ENCODE results near the gene KRT10. TPM values are rescaled to one million over a fixed set of nuclear protein-coding genes. Genes with fewer than 3 reads are reported as not detected.
"Not testable (repeated sequence)": the region's sequence is repeated elsewhere in the genome, so short reads cannot be mapped to it uniquely, and the experiment has no call there.

The KRT10 gene
- total RNA-seq, 1 experiment from 2014 or later: 8.1 TPM

GRCh38 chr17:40817103-40817682 lies 5.2 kb downstream of the KRT10 start:
- DNase-seq (ENCODE audit: low read depth, low spot score): no peak
- in situ Hi-C loops (cut with HindIII; ENCODE audit: low pct_unique_long_range_greater_than_20kb, low sequenced_read_pairs): no loop called here

DNA sequence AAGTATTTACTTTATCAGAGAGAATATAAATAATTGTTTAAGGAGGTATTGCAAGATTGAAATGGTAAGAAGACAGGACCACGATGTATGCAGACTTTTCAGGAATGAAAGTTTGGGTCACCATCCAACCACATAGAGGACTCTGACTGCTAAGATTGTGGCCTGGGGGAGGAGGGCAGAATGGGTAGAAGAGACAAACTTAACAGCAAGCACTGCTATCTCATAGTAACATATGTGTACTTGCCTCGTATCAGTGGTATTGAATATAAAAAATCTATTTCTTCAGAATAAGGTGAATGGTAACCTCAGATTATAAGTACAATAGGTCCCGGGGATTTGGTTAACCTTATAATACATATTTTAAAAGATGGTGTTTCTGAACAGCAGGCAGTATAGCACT lies 5.8 kb downstream of the KRT10 start:
- in situ Hi-C loops (cut with HindIII; ENCODE audit: low pct_unique_long_range_greater_than_20kb, low sequenced_read_pairs): no loop called here
- no peak for DNase-seq (ENCODE audit: low read depth, low spot score)

GRCh38 chr17:40815381-40815780 lies 7.0 kb downstream of the KRT10 start:
- DNase-seq (ENCODE audit: low read depth, low spot score): no peak
- in situ Hi-C loops (cut with HindIII; ENCODE audit: low pct_unique_long_range_greater_than_20kb, low sequenced_read_pairs): no loop called here

- DNase-seq (ENCODE audit: low read depth, low spot score); in situ Hi-C loops (cut with HindIII; ENCODE audit: low pct_unique_long_range_greater_than_20kb, low sequenced_read_pairs): not testable (repeated sequence)
Measured at GRCh38 chr17:40814657-40815056, 7.8 kb downstream of the KRT10 start.

- DNase-seq (ENCODE audit: low read depth, low spot score): no peak
- in situ Hi-C loops (cut with HindIII; ENCODE audit: low pct_unique_long_range_greater_than_20kb, low sequenced_read_pairs): no loop called here
Measured at GRCh38 chr17:40813804-40814203, 8.6 kb downstream of the KRT10 start.

- no peak for DNase-seq (ENCODE audit: low read depth, low spot score)
- in situ Hi-C loops (cut with HindIII; ENCODE audit: low pct_unique_long_range_greater_than_20kb, low sequenced_read_pairs): no loop called here
Measured at GRCh38 chr17:40812639-40813038, 9.8 kb downstream of the KRT10 start.

GRCh38 chr17:40810494-40810893 lies 11.9 kb downstream of the KRT10 start:
- in situ Hi-C loops (cut with HindIII; ENCODE audit: low pct_unique_long_range_greater_than_20kb, low sequenced_read_pairs): no loop called here
- no peak for DNase-seq (ENCODE audit: low read depth, low spot score)

GRCh38 chr17:40809721-40810421 lies 12.5 kb downstream of the KRT10 start:
- in situ Hi-C loops (cut with HindIII; ENCODE audit: low pct_unique_long_range_greater_than_20kb, low sequenced_read_pairs): no loop called here
- no peak for DNase-seq (ENCODE audit: low read depth, low spot score)

GRCh38 chr17:40806131-40806530 lies 16.3 kb downstream of the KRT10 start:
- no peak for DNase-seq (ENCODE audit: low read depth, low spot score)
- in situ Hi-C loops (cut with HindIII; ENCODE audit: low pct_unique_long_range_greater_than_20kb, low sequenced_read_pairs): no loop called here

DNA sequence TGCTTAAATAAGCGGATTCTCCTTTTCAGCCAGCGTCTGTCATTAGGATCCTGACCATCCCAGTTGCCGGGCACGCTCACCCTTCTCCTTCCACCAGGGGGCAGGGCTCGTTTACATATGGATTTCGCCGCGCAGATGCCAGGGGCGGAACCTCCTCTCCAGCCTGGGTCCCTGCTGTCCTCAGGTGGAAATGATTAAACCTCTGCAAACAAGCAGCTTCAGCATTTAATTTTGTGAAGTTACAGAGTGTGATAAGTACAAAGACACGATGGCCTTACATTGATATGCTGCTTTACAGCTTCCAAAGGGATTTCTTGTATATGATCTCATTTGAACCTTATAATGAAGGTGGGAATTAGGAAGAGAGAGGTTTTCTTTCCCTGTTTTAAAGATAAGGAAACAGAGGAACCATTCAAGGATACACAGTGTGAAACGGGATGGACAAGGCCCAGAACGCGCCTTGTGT lies 18.8 kb downstream of the KRT10 start:
- DNase-seq (ENCODE audit: low read depth, low spot score): peak; percentile 74
- in situ Hi-C loops (cut with HindIII; ENCODE audit: low pct_unique_long_range_greater_than_20kb, low sequenced_read_pairs): no loop called here

- in situ Hi-C loops (cut with HindIII; ENCODE audit: low pct_unique_long_range_greater_than_20kb, low sequenced_read_pairs): no loop called here
- DNase-seq (ENCODE audit: low read depth, low spot score): no peak
Measured at GRCh38 chr17:40801157-40801556, 21.3 kb downstream of the KRT10 start.

DNA sequence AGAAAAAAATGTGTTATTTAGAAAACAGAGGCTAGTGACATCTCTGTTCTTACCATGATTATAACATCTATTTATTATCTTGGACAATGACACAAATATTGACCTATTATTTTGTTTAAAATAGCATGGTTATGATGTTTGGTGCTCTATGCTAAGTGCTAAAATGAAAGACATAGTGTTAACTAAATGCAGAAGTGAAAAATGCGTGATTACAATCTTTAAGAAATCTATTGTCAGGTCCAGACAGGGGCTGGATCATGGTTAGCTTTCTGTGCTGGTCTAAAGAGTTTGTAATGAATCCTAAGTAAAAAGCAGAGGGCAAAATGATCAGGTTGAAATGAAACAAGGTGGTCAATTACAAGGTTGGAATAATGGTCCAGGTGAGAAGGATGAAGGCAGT lies 22.0 kb downstream of the KRT10 start:
- in situ Hi-C loops (cut with HindIII; ENCODE audit: low pct_unique_long_range_greater_than_20kb, low sequenced_read_pairs): no loop called here
- no peak for DNase-seq (ENCODE audit: low read depth, low spot score)

DNA sequence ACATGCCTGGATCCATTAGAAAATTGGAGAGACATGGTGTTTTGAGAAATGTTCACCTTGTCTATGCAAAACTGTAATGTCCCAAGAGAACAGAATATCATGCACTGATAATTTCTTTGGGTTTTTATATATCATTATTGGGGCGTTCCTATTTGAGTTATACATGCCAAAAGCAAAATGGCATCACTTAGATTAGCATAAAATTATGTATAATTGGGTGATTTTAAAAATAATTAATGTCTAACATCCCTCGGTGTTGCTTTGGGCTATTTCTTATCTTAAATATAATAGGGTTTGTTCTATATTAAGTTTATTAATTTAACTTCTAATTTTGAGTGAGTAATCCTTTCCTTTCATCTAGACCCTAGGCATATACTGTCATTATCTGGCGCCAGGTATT lies 22.6 kb downstream of the KRT10 start, which contains the start of gene KRT28:
Gene KRT28, minus strand, starts transcription at position 101 of the 400 bp plus-strand sequence. Its CDS starts 66 bp downstream, at position 35.
- in situ Hi-C loops (cut with HindIII; ENCODE audit: low pct_unique_long_range_greater_than_20kb, low sequenced_read_pairs): no loop called here
- DNase-seq (ENCODE audit: low read depth, low spot score): no peak

DNA sequence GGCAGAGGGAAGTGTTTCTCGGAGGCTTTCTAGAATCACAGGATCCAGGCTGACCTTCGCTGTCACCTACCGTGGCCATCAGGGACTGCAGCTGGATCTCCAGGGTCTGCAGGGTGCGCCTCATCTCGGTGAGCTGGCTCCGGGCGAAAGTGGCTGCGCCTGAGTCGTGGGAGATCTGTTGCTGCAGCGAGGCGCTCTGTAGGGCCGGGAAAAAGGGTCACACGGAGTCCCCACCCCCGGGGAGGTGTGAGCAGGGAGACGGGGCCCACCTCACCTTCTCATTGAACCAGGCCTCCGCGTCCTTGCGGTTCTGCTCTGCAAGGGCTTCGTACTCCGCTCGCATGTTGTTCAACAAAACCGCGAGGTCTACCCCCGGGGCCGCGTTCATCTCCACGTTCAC lies 25.6 kb downstream of the KRT10 start:
- in situ Hi-C loops (cut with HindIII; ENCODE audit: low pct_unique_long_range_greater_than_20kb, low sequenced_read_pairs): no loop called here
- no peak for DNase-seq (ENCODE audit: low read depth, low spot score)

DNA sequence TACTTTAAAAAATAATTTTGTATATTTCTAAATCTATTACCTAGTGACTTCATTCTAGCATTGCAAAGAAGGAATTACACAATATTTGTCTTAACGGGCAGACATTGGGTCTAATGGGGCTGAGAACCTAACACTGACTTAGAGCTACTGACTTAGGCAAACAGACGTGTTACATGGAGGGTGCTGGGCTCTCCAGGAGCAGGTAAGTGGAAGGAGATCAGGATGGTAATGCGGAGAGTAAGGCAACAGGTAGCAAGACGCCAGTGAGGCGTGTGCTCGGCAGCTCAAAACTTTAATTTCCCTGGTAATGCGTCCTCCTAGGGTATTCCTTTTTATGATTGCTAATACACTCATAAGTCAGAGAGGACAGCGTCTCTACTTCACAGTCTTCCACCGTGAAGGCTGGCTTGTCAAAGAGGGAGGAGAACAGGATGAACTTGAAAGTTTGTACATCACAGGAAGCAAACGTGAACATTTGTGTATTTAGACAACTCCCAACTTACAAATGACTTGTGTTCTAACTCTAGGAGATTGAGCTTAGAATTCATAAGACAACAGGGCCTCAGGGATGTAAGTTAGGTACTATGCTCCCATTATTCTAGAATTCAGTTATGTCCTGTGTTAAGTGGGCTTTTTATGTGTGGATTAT lies 27.3 kb downstream of the KRT10 start:
- no peak for DNase-seq (ENCODE audit: low read depth, low spot score)
- in situ Hi-C loops (cut with HindIII; ENCODE audit: low pct_unique_long_range_greater_than_20kb, low sequenced_read_pairs): no loop called here

- in situ Hi-C loops (cut with HindIII; ENCODE audit: low pct_unique_long_range_greater_than_20kb, low sequenced_read_pairs): no loop called here
Measured at GRCh38 chr17:40794466-40794865, 27.9 kb downstream of the KRT10 start.

GRCh38 chr17:40793832-40794231 lies 28.6 kb downstream of the KRT10 start:
- DNase-seq (ENCODE audit: low read depth, low spot score): no peak
- in situ Hi-C loops (cut with HindIII; ENCODE audit: low pct_unique_long_range_greater_than_20kb, low sequenced_read_pairs): no loop called here

More at GRCh38 chr17:40794466-40794865, 27.9 kb downstream of the KRT10 start:
- no peak for DNase-seq (ENCODE audit: low read depth, low spot score)

DNA sequence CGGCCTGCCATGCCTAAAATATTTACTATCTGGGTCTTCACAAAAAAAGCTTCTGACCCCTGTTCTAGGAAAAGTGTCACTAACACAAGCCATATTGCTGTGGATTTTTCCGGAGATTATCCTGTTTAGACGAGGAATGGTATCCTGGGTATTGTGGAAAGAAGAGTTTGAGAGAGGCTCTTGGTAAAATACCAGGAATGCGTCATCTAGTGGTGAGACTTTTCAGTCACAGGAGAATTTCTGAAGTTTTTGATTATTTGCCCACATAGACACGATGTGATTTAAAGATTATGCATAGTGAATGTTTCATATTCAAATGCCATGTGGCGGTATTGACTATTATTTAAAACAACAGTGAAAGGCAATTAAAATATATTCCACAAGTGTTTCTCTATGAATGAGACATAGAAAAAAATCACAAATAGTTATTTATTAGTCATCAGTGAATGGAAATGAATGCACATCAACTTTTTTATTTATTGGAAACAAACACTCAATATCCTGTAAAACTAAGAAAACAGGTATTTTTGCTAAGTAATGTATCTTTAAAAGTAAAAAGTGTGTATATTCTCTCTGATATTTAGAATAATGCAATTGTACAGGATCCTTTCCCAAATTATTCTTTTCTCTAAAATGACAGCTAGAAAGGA lies 30.5 kb downstream of the KRT10 start:
- in situ Hi-C loops (cut with HindIII; ENCODE audit: low pct_unique_long_range_greater_than_20kb, low sequenced_read_pairs): no loop called here
- DNase-seq (ENCODE audit: low read depth, low spot score): peak; percentile 76

Data from SK-MEL-5 (cell line).